Fibroblast of gingiva (primary cell): ENCODE data around the gene FABP1.

Source experiments
- DNase-seq: peaks from one replicate; pipeline ENCODE4 v3.0.0-alpha.2; 2011; ENCODE audit warnings: low read depth

Gene FABP1

GRCh38 chr2:88136817-88137216 lies 9.0 kb upstream of the FABP1 start:
- DNase-seq, result no peak

DNA sequence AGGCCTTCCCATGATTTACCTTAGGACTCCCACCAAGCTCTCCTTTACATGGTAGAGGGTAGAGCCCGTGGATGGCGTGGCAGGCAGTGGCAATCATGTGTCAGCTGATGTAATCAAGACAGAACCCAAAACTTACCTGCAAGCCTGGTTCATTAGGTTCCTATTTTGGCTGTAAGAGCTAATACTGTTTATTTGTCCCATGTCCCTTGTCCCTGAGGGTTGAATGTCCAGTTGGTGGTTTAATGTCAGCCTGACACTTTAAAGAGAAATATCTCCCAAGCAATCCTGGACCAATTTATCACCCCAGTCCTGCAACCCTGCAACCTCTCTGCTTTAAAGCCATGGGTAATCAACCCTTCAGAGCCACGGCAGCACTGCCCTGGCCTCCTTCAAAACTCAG lies 6.0 kb upstream of the FABP1 start:
- DNase-seq, result no peak

- no peak for DNase-seq
Measured at GRCh38 chr2:88131999-88132368, 4.1 kb upstream of the FABP1 start.

DNA sequence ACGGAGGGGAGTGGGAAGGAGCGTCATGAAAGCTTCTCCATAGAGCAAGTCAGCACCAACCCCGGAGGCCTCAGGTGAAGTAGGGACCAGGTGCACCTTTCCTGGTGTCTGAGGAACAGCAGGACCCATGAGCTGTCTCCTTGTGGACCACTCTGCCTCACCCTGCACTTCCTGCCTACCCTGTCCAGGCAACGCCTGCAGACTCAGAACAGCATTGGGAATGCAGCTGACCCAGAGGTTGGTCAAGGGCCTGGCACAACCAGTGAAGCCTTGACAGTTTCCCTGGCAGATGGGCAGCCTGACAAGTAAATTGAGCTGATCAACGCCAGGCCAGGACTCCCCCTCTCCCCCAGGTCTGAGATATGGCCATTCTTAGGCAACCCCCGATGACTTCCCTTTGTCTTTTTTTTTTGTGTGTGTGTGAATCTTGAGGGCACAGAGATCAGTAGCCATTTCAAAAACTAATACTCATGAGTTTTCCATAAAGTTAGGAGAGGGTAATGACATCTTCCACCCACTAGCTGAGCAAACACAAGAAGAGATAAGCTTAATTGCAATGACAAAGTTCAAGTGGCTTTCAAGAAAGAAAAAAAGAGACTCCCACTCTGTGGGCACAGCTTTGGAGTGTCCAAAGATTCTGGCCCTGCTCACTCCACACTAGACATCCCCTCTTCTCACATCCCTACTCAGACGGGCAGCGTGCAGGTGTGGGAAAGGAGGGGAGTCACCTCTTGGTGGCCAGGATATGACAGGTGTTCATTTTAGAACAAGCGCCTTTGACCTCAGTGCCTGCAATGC lies 3.5 kb upstream of the FABP1 start:
- no peak for DNase-seq

- DNase-seq, result no peak
Measured at GRCh38 chr2:88129313-88129959, 1.6 kb upstream of the FABP1 start.

DNA sequence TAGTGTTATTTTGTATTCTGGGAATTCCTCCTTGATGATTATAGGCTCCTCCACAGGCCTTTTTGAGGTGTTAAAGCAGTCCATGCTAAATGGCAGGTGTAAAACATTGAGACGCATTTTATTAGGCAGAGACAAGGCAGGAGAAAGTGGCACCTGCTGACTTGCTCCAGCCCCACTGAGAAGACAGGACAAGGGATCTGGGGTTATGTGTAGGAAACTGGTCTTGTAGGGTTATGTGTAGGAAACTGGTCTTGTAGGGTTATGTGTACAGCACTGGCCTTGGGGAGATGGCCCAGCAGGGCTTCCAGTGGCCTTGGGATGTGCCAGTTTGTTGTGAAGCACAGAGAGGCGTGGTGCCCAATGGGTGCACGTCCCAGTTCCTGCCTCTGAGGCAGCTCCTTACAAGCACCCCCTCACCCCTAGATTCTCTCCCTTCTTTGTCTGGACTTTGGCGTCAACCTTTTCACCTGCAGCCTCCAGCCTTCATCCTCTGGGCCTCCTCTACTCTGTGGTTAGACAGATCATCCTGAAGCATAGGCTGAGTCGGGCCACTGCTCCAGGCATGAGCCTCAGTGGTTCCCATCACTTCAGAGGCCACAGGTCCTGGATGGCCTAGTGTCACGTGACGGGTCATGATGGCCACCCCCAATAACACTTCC lies 921 bp upstream of the FABP1 start:
- DNase-seq, result no peak

- DNase-seq, result no peak
Measured at GRCh38 chr2:88127638-88127887, 299 bp downstream of the FABP1 start.

- DNase-seq, result no peak
Measured at GRCh38 chr2:88126772-88127637, 857 bp downstream of the FABP1 start.

GRCh38 chr2:88125924-88126771 lies 1.7 kb downstream of the FABP1 start:
- no peak for DNase-seq

DNA sequence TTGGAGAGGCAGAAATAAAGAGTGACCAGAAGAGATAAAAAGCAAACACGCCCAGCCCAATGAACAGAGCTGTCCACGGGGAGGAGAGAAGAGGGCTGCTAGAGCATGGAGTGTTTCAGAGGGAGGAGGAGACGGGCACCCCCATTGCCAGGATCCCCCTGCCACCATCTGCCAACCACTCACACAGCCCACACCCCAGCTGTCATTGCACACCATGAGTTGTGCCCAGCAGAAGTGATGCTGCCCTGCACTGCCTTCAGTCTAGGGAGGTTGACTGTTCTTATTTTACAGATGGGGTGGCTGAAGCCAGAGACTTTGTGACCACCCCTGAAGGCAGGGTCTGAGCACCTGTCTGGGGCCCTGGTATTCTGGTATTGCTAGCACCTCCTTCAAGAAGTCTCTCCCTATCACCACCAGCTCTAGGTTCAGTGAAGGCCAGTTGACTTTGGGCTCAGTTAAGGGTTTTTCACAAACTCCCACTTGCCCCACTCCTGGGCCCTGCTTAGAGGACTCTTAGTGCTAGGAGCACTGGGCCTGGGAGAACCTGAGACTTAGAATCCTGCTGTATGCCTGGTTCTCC lies 2.4 kb downstream of the FABP1 start:
- DNase-seq, result no peak

DNA sequence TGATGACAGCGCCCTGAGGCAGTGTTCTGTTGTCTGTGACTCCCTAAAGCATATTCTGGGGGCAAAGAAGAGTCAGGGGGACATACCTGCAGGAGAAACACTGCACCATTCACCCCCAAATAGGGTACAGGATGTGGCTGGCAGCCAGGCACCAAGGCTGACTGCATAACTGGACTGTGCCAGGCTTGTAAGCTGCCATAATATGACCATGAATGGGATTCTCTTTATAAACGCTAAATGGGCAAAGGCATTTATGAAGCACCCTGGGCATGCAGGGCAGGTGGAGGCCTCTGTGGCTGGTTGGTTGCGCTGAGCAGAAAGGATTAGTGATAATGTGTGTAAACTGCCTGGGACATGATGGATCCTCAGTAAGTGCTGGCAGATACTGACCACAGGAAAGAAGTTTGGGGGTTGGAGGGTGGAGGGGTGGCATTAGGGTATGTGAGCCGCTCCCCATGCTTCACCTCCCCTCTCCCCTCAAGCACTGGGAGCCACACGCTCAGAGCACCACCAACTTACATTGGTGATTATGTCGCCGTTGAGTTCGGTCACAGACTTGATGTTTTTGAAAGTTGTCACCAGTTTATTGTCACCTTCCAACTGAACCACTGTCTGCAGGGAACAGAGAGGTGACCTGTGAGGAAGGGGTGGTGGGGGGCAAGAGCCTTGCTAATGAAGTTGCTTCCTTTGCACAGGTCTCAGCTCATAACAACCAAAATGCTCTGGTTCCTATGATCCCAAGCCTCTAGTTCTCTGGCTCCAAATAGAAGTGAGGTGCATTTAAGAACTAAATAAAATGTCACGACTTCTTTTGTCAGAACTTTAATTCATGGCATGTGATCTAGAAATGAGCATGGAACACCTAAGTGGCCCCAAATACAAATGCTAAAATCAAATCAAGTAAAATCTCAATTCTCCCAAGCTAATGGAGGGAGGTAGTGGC lies 3.6 kb downstream of the FABP1 start:
- no peak for DNase-seq

- DNase-seq, result no peak
Measured at GRCh38 chr2:88123164-88123974, 4.5 kb downstream of the FABP1 start.

DNA sequence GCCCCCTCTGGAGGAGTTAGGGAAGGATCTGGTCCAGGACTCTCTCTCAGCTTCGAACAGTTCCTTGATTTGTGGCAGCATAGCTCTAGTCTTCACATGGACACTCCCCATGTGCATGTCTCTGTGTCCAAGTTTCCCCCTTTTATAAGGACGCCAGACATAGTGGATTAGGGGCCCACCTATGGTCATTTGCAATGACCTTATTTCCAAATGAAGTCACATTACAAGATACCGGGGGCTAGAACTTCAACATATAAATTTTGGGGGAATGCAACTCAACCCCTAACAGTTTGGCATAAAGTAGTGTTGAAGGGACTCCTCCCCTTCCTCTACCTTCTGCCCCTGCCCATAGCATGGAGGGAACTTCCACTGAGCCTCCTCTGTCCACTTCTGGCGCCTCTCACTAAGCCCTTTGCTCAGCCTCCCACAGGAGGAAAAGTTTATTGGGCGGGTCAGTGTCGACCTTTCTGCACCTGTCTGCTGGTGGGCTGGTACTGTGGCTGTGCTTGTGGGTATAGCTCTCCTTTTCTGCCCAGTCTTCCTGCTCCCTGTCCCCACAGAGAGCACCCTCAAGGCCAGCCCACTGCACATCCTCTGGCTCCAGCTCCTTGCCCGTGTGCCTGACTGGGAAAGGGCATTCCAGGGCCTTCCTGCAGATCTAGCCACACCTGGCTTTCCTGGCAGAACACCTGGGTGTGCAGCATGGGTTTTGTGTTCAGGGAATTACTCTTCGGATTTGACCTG lies 5.5 kb downstream of the FABP1 start:
- no peak for DNase-seq

- DNase-seq, result no peak
Measured at GRCh38 chr2:88121678-88122077, 6.2 kb downstream of the FABP1 start.

DNA sequence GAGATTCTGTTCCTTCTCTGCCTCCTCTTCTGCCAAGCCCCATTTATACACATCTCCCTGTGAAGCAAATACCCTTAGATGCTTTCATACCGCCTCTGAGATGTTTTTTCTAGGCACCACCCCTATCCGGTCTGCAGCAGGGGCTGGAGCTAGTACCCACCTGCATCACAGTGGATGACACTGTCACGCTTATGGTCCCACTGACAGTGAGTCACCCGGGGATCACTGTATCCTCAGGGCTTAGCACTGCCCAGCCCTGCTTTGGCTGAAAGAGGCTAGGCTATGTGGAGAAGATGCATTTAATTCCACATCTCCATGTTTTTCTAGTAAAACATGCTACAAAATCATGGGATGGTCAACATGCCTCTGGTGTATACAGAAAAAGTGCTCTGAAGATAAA lies 9.9 kb downstream of the FABP1 start:
- DNase-seq, result no peak

DNA sequence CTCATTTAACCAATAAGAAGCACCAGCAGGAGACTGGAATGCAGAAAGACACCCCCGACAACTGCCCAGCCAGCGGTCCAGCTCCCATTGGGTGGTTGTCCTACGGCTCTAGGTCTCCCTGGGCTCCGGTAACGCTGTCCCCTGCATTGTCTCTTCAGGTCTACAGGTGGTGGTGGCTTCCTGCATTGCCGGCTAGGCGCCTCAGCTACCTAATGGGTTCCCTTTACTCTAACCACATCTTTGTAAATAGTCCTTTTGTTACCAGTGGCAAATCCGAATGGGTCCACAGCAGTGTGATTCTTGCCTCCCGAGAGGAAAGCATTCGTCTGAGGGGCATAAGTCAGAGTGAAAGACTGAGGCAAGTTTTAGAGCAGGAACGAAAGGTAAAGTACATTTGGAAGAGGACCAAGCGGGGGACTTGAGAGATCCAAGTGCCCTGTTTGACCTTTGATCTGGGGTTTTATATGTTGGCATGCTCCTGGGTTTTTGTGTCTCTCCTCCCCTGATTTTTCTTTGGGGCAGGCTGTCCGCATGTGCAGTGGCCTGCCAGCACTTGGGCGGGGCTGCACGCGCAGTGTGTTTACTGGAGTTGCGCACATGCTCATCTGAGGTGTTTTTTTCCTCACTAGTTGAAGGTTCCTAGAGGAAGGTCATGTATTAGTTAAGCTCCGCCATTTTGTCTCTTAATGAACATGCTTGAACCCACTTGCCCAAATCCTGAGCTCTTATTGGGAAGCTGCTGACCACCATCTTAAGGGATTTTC lies 11.0 kb downstream of the FABP1 start:
- DNase-seq, result no peak

GRCh38 chr2:88115825-88116518 lies 11.9 kb downstream of the FABP1 start:
- DNase-seq, result no peak
